HEK293 (cell line): ENCODE results near the gene HMX1.

Experiments used
- CTCF ChIA-PET: fragments of 350-600 bp; formaldehyde crosslinking; extraction: SDS; loops from one replicate; lab custom pipeline; 2021; ENCODE audit warnings: antibody characterized with exemption; lab: Yijun Ruan, JAX
- POLR2A ChIA-PET: fragments of 300-600 bp; formaldehyde crosslinking; extraction: SDS; loops from one replicate; lab custom pipeline; 2020; ENCODE audit warnings: antibody characterized with exemption, inconsistent platforms; lab: Yijun Ruan, JAX
- H3K27ac ChIP-seq: fragments of 200-500 bp; sonication (Bioruptor generic); 2 replicates; pipeline ENCODE4 v1.5.1; 2014; ENCODE audit warnings: low read depth, low read length, control low read depth, inconsistent platforms; ENCODE audit errors: extremely low read depth
- H3K36me3 ChIP-seq, 2 experiments: fragments of 200-500 bp in 1 of 2; sonication (Bioruptor generic) in 1 of 2; 1 replicate in 1 of 2; 2 replicates in 1 of 2; pipeline ENCODE4 v1.5.1; 2014 to 2017; ENCODE audit warnings: inconsistent platforms in 2 of 2, low read length in 2 of 2; ENCODE audit not compliant: control insufficient read depth in 2 of 2, insufficient read depth in 1 of 2
- H3K4me1 ChIP-seq: fragments of 200-500 bp; sonication (Bioruptor generic); 2 replicates; pipeline ENCODE4 v1.5.1; 2014; ENCODE audit warnings: mild to moderate bottlenecking, low read length, inconsistent platforms; ENCODE audit not compliant: control insufficient read depth, insufficient read depth
- H3K4me3 ChIP-seq: 2 replicates; pipeline ENCODE4 v1.5.1; 2011; ENCODE audit warnings: low read depth, mild to moderate bottlenecking, control low read depth, low read length, moderate library complexity
- H3K9me3 ChIP-seq: fragments of 200-500 bp; sonication (Bioruptor generic); 2 replicates; pipeline ENCODE4 v1.5.1; 2014; ENCODE audit warnings: low read depth, low read length, inconsistent platforms; ENCODE audit not compliant: control insufficient read depth, insufficient read depth
- CTCF ChIP-seq: fragments of 450-650 bp; formaldehyde crosslinking; IDR thresholded peaks from 2 replicates; pipeline ENCODE4 v1.5.1; 2016; ENCODE audit warnings: missing biosample characterization, missing genetic modification characterization
- GLIS1 ChIP-seq: fragments of 450-650 bp; formaldehyde crosslinking; IDR thresholded peaks from 2 replicates; pipeline ENCODE4 v1.5.1; 2016; ENCODE audit warnings: missing biosample characterization, missing genetic modification characterization
- GLIS2 ChIP-seq: fragments of 450-650 bp; formaldehyde crosslinking; IDR thresholded peaks from 2 replicates; pipeline ENCODE4 v1.5.1; 2016; ENCODE audit warnings: missing biosample characterization, missing genetic modification characterization
- HIC1 ChIP-seq: fragments of 450-650 bp; formaldehyde crosslinking; IDR thresholded peaks from 2 replicates; pipeline ENCODE4 v1.5.1; 2016; ENCODE audit warnings: missing biosample characterization, missing genetic modification characterization
- RBAK ChIP-seq: fragments of 450-650 bp; formaldehyde crosslinking; IDR thresholded peaks from 2 replicates; pipeline ENCODE4 v1.5.1; 2016; ENCODE audit warnings: missing biosample characterization, missing genetic modification characterization
- ZBTB17 ChIP-seq: fragments of 450-650 bp; formaldehyde crosslinking; IDR thresholded peaks from 2 replicates; pipeline ENCODE4 v1.5.1; 2016; ENCODE audit warnings: missing biosample characterization, missing genetic modification characterization
- ZBTB44 ChIP-seq: fragments of 450-650 bp; IDR thresholded peaks from 2 replicates; pipeline ENCODE4 v1.5.1; 2018; ENCODE audit warnings: missing biosample characterization, mild to moderate bottlenecking, missing genetic modification characterization
- ZFP37 ChIP-seq: fragments of 450-650 bp; formaldehyde crosslinking; IDR thresholded peaks from 2 replicates; pipeline ENCODE4 v1.5.1; 2016; ENCODE audit warnings: missing biosample characterization, missing genetic modification characterization
- ZNF324 ChIP-seq: fragments of 450-650 bp; formaldehyde crosslinking; IDR thresholded peaks from 2 replicates; pipeline ENCODE4 v1.5.1; 2016; ENCODE audit warnings: missing biosample characterization, missing genetic modification characterization
- ZNF354C ChIP-seq: fragments of 450-650 bp; formaldehyde crosslinking; IDR thresholded peaks from 2 replicates; pipeline ENCODE4 v1.5.1; 2016; ENCODE audit warnings: missing biosample characterization, missing genetic modification characterization, low read depth, borderline replicate concordance
- ZNF473 ChIP-seq: fragments of 450-650 bp; formaldehyde crosslinking; IDR thresholded peaks from 2 replicates; pipeline ENCODE4 v1.5.1; 2017; ENCODE audit warnings: missing biosample characterization, missing genetic modification characterization
- ZNF521 ChIP-seq: fragments of 450-650 bp; formaldehyde crosslinking; IDR thresholded peaks from 2 replicates; pipeline ENCODE4 v1.5.1; 2017; ENCODE audit warnings: missing biosample characterization, mild to moderate bottlenecking, missing genetic modification characterization
- ZNF596 ChIP-seq: fragments of 450-650 bp; IDR thresholded peaks from 2 replicates; pipeline ENCODE4 v1.5.0; 2018; ENCODE audit warnings: missing biosample characterization, mild to moderate bottlenecking, missing genetic modification characterization, moderate library complexity
- ZNF654 ChIP-seq: fragments of 450-650 bp; formaldehyde crosslinking; IDR thresholded peaks from 2 replicates; pipeline ENCODE4 v1.5.1; 2016; ENCODE audit warnings: low read depth, missing biosample characterization, missing genetic modification characterization
- ZNF660 ChIP-seq: fragments of 450-650 bp; IDR thresholded peaks from 2 replicates; pipeline ENCODE4 v1.5.1; 2018; ENCODE audit warnings: missing biosample characterization, mild to moderate bottlenecking, missing genetic modification characterization
- ZNF692 ChIP-seq: fragments of 450-650 bp; formaldehyde crosslinking; IDR thresholded peaks from 2 replicates; pipeline ENCODE4 v1.5.1; 2016; ENCODE audit warnings: missing biosample characterization, missing genetic modification characterization
- ZNF701 ChIP-seq: fragments of 450-650 bp; formaldehyde crosslinking; IDR thresholded peaks from 2 replicates; pipeline ENCODE4 v1.5.1; 2016; ENCODE audit warnings: missing biosample characterization, missing genetic modification characterization
- TF ChIP-seq, protein P1 (sequence below): fragments of 450-650 bp; formaldehyde crosslinking; IDR thresholded peaks from 2 replicates; pipeline ENCODE4 v1.5.1; 2016; ENCODE audit warnings: missing biosample characterization, missing genetic modification characterization

The HMX1 gene

GRCh38 chr4:8919651-8920288, 48.1 kb upstream of the HMX1 start:
- no peak overlapping the region for H3K4me3 ChIP-seq
- CTCF ChIA-PET = interaction anchor here (0.9 to 1.5 kb wide), 3 partner anchors 232 to 312 kb away, joined by 3 to 8 read pairs (median 3); no protein-coding TSS in a partner anchor
- POLR2A ChIA-PET = no interaction called here

DNA sequence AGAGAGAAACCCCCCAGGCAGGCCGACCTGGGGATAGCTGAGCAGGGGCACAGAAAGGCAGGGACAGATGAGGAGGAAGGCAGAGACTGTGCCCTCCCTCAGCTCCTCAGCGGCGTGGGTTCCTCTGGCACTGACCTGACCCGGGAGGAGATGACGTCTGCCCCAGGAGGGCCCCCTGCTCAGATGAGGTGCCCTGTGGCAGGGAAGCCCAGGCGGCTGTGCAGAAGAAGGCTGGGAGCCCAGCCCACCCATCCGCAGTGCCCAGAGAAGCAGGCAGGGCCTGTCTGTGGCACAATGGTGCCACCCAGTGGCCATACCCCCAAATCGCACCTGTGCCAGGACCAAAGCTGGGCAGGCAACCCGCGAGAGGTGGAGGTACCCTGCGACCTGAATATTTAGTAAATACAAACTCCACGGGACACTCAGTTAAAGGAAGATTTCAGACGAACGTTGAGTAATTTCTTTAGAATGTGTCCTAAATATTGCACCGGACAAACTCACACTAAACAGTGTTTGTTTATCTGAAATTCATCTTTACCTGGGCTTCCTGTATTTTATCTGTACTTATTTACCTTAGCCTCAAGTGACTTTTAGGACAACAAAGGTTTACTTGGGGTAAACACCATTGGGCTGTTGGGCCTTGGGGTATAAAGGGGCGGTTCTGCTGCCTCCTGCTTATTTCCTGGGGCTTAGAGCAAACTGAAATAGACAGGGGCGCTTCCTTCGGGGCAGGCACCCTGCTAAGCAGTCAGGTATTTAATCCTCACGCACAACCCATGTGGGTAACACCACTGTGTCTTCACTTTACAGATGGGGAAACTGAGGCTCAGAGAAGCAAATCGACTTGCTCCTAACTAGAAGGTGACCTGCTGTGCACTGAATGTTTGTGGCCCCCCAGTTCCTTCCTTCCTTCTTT, 46.5 kb upstream of the HMX1 start:
- ChIA-PET CTCF (interaction anchor here (0.6 to 2.1 kb wide), 16 partner anchors 8 to 1510 kb away, joined by 3 to 17 read pairs (median 4); no protein-coding TSS in a partner anchor), POLR2A (no interaction called here)
- no peak overlapping the region for H3K4me3 ChIP-seq
- no peaks in the 10 kb centered on the region for H3K9me3 ChIP-seq
- H3K27ac ChIP-seq = no peak overlapping the region
- no peaks in the 10 kb centered on the region for H3K4me1 ChIP-seq
- H3K36me3 ChIP-seq = no peaks in the 10 kb centered on the region
- TF ChIP-seq ZNF692 (tag by site-specific recombination) = no peak
- no peak for TF ChIP-seq ZNF324 (tag by site-specific recombination)
- peak; percentile 50 for TF ChIP-seq GLIS2
- 0 out of 2 replicates have a peak, but pooled peaks have one; percentile 33 for TF ChIP-seq ZNF596 (tag by site-specific recombination)
- no peak for TF ChIP-seq ZNF660
- no peak for TF ChIP-seq RBAK (tag by site-specific recombination)
- TF ChIP-seq GLIS1 = peak; percentile 47; the same call in 1 of the 2 replicates
- TF ChIP-seq ZNF354C (tag by site-specific recombination) = no peak
- no peak for TF ChIP-seq ZFP37 (tag by site-specific recombination)
- TF ChIP-seq CTCF (tag by site-specific recombination) = peak; percentile 82
- TF ChIP-seq ZNF654 (tag by site-specific recombination) = peak; percentile 86
- 0 out of 2 replicates have a peak, but pooled peaks have one; percentile 26 for TF ChIP-seq ZBTB17 (tag by site-specific recombination)
- TF ChIP-seq ZNF473 = no peak
- no peak for TF ChIP-seq ZNF701 (tag by site-specific recombination)
- TF ChIP-seq HIC1 = peak; percentile 20; the same call in 1 of the 2 replicates

More at GRCh38 chr4:8919651-8920288, 48.1 kb upstream of the HMX1 start:
- TF ChIP-seq ZNF521 = no peak
- no peak for TF ChIP-seq ZBTB44
- TF ChIP-seq, protein P1, sequence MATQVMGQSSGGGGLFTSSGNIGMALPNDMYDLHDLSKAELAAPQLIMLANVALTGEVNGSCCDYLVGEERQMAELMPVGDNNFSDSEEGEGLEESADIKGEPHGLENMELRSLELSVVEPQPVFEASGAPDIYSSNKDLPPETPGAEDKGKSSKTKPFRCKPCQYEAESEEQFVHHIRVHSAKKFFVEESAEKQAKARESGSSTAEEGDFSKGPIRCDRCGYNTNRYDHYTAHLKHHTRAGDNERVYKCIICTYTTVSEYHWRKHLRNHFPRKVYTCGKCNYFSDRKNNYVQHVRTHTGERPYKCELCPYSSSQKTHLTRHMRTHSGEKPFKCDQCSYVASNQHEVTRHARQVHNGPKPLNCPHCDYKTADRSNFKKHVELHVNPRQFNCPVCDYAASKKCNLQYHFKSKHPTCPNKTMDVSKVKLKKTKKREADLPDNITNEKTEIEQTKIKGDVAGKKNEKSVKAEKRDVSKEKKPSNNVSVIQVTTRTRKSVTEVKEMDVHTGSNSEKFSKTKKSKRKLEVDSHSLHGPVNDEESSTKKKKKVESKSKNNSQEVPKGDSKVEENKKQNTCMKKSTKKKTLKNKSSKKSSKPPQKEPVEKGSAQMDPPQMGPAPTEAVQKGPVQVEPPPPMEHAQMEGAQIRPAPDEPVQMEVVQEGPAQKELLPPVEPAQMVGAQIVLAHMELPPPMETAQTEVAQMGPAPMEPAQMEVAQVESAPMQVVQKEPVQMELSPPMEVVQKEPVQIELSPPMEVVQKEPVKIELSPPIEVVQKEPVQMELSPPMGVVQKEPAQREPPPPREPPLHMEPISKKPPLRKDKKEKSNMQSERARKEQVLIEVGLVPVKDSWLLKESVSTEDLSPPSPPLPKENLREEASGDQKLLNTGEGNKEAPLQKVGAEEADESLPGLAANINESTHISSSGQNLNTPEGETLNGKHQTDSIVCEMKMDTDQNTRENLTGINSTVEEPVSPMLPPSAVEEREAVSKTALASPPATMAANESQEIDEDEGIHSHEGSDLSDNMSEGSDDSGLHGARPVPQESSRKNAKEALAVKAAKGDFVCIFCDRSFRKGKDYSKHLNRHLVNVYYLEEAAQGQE = peak; percentile 49; the same call in 1 of the 2 replicates
- Histone ChIP-seq H3K27ac (no peak overlapping the region), H3K4me1 (no peaks in the 10 kb centered on the region), H3K9me3 (no peaks in the 10 kb centered on the region), H3K36me3 (no peaks in the 10 kb centered on the region)
